GM19438 (cell line): ENCODE data around the gene MCTP1.

Experiments used
- ATAC-seq: cut with Tn5 transposase; IDR thresholded peaks from one replicate; pipeline ENCODE4 v1.9.1; 2021; ENCODE audit warnings: low read depth; ENCODE audit not compliant: unreplicated experiment

Gene MCTP1

DNA sequence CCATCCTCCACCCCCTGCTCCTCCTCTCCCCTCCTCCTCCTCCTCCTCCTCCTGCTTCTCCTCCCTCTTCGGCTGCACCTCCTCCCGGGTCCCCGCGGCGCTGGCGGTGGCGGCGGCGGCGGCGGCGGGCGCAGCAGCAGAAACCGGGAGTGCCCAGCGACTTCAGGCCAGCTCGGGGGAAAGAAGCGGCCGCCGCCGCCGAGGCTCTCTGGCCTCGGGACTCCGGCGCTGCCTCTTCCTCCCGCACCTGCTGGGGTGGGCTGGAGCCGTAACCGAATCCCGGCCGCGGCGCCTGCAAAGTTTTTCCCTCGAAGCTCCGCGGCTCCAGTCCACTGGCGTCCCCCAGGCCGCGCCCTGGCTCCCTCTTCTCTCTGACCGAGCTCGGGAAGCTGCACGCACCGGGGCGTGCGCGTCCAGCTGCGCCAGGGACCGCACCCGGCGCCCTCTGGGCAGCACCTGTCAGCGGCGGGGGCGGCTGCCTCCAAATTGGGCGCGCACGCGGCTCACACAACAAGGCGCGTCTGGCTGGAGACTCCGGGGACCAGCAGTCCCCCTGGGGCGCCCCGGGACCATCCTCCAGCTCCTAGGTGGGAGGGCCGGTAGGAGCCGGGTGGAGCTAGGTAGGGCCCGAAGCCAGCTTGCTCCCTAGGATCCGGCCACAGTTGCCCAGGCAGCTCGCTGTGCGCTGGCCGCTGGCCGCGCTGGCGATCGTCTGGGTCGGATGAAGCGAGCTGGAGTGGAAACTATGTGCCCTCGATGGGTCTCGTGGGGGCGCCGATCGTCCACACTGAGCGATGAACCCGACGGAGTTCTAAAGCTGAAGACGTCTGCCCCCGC lies at the start of gene MCTP1:
Gene MCTP1 (minus strand): TSS at position 523 of the 837 bp plus-strand sequence.
- peak; percentile 20 for ATAC-seq

GRCh38 chr5:95332158-95332557 lies 47.3 kb upstream of the MCTP1 start:
- no peak for ATAC-seq

GRCh38 chr5:95331358-95331757 lies 46.5 kb upstream of the MCTP1 start:
- ATAC-seq, result no peak

DNA sequence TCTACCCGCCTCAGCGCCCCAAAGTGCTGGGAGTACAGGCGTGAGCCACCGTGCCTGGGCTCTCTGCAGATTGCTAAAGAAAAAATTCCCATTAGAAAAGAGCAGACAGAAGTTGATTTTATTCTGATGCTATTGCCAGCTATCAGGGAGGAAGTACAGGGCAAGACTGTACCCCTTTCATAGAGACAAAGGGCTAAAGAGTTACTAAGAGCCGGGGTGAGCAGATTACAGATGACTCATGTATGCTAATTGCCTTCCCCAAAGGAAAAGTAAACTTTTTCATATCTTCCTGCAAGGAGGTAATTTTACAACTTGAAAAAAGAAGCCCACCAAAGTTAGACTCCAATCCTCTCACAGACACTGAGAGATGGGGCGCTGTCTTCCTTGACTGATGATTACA lies 42.3 kb upstream of the MCTP1 start:
- no peak for ATAC-seq

- no peak for ATAC-seq
Observed at GRCh38 chr5:95317687-95318086, 32.8 kb upstream of the MCTP1 start.

DNA sequence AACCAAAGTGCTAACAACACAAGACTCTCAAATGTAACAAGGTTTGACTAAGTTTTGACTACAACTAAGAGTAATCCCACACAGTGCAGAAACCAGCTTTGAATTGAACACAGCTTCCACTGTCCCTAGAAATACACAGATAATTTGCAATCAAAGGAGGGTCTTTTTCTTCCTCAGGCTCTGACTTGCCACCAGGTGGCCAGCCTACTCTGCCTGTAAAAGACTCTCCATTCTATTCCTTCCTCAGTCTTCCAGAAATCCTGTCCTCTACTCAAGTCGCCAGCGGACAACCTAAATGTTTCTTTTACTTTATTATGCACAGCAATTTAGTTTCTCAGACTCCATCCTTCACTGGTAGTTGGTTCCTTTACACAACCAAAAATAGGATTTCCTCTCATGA lies 32.2 kb upstream of the MCTP1 start:
- no peak for ATAC-seq

- no peak for ATAC-seq
Observed at GRCh38 chr5:95304711-95305110, 19.8 kb upstream of the MCTP1 start.

- ATAC-seq, result no peak
Observed at GRCh38 chr5:95298651-95299050, 13.8 kb upstream of the MCTP1 start.

GRCh38 chr5:95296291-95296690 lies 11.4 kb upstream of the MCTP1 start:
- ATAC-seq, result no peak

GRCh38 chr5:95285409-95285755 lies 488 bp upstream of the MCTP1 start:
- no peak for ATAC-seq

- peak; percentile 74 for ATAC-seq
Observed at GRCh38 chr5:95283761-95284571, 928 bp downstream of the MCTP1 start.

DNA sequence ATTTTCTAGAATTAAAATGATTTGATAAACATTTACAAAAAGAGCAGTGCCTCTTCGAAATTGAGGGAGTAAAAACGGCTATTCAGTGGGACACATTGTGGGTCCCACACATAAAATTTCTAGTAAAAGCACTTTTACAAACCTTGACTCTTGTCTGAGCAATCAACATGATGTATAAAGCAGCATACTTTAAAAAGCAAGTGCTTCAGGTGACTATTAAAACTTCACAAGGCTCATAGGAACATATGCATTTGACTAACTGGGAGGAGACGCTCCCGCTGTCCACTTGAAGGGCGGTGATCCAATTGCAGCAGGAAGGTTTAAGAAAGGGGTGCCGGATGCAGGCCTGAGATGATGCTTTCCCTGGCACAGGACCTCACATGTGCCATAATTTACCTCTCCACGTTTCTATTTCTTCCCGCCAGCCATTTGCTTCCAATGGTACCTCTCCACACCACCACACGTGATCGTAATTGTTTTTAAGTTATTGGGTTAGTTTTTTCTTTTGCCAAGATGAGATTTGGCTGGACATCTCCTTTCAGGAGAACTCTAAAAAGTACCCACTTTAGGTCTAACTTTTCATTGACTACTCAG lies 1.8 kb downstream of the MCTP1 start:
- no peak for ATAC-seq

DNA sequence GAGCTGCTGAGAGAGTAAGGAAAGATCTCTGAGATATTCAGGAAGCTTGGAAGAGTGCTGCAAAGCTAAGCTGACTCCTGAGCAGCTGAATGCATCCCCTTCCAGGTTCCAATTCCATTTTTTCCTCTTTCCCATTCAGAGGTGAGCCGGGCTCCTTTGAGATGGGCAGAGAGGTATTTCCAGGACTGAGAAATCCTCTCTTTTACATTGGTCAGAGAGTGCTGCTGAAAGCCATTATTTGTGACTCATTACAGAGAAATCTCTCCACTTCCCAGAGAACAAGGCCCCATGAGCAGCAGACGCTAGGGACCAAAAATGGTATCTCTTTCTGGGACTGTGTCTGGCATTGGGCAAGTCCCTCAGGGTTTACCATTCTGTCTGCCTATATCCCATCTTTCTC lies 3.7 kb downstream of the MCTP1 start:
- no peak for ATAC-seq

DNA sequence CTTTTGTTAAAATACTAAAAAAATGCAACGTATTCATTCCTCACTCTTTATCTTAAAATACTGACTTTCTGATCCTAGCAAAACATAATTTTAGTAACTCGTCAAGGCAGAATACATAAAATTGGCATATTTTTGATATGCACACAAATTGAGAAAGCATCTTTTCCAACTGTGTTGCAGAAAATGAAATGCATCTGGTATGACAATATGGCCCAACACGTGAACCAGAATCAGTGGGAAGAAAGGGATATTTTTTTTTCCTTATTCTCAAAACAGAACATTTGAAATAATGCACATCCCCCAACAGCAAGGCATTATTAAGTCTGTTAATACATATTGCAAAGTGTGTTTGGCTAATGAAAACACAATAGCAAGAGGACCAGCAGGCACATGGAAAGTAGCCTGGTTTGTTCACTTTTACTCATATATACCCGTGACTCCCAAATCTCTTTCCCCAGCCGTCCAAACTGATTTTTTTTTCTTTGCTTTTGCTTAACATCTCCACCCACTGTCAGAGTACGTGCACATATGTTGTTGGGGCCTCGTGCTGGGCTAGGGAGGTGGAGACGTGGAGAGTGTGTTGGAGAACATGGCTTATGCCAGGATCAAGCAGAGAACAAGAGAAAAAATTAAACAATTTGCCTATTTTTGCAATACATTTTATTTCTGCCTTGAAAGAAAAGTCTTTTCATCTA lies 4.3 kb downstream of the MCTP1 start:
- no peak for ATAC-seq

DNA sequence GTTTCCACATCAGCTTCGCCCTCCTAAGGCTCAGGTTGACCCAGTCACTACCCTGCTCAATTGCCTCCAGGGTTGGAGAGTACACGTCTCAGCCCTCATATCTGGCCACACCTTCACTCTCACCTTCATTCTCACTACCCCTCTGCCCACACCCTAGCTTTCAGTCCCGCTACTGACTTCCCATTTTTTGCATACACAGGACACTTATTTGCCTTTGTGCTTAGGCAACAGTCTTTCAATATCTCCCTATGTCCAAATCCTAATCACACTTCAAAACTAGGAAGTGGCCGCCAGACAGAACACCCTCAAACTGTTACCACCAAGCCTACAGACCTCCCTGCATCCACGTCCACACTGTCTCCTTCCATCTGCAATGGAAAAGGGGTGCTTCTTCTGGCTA lies 10.9 kb downstream of the MCTP1 start:
- ATAC-seq, result no peak

- no peak for ATAC-seq
Observed at GRCh38 chr5:95272316-95272929, 12.5 kb downstream of the MCTP1 start.

GRCh38 chr5:95262933-95263660 lies 21.8 kb downstream of the MCTP1 start:
- ATAC-seq, result no peak

DNA sequence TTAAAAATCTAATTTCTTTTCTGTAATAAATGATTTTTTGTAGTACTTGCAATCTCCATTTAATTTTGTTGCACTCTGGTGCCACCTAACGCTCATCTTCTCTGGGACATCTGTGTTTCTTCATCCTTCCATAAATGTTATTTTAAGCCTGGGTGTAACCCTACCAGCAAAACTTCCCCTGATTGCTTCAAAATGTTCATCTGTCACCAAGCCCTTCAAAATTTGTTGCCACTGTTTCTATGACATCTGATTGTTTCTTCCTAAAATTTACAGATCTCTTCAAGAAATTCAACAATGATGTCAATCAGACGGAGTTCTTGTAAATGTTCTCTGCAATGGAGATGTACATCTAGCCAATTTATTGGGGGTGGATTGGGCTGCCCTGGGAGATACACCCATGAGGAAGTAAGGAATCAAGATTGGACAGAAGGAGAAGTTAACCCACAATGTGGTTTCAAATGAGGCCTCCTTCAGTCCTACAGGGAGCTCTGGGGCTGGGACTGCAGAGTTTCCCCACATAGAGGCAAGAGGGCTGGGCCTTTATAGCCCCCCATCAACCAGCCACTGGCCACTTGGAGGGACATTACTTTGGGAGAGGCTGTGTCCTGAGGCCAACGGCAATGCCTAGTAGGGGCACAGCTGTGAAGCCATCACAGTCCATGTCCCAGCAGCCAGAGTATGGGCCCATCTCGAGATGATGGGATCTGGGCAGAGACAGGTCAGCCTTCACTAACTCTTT lies 23.3 kb downstream of the MCTP1 start:
- no peak for ATAC-seq

DNA sequence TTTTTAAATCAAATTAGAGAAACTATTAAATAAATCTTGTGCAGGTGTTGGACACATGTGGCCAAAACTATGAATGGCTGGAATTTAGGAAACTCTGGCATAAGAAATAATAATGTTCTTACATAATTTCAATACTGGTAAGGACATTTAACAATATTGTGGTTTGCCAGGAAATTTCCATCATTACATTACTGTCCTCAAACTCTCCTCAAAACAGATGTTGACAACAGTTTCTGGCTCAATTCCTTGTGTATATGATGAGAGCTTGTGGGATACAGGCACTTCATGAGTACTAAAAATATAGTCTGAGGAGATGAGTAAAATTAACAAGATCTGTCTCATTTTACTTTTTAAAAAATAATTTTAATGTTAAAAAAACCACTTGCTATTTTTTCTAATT lies 27.9 kb downstream of the MCTP1 start:
- ATAC-seq, result no peak
